NCI-H774 (cell line): ENCODE results near the gene LCN1.
"Not testable (repeated sequence)": the region's sequence is repeated elsewhere in the genome, so short reads cannot be mapped to it uniquely, and the experiment has no call there.

ENCODE experiments used
- DNase-seq: peaks from one replicate; lab custom pipeline; 2025; lab: John Stamatoyannopoulos, UW

Gene LCN1

DNA sequence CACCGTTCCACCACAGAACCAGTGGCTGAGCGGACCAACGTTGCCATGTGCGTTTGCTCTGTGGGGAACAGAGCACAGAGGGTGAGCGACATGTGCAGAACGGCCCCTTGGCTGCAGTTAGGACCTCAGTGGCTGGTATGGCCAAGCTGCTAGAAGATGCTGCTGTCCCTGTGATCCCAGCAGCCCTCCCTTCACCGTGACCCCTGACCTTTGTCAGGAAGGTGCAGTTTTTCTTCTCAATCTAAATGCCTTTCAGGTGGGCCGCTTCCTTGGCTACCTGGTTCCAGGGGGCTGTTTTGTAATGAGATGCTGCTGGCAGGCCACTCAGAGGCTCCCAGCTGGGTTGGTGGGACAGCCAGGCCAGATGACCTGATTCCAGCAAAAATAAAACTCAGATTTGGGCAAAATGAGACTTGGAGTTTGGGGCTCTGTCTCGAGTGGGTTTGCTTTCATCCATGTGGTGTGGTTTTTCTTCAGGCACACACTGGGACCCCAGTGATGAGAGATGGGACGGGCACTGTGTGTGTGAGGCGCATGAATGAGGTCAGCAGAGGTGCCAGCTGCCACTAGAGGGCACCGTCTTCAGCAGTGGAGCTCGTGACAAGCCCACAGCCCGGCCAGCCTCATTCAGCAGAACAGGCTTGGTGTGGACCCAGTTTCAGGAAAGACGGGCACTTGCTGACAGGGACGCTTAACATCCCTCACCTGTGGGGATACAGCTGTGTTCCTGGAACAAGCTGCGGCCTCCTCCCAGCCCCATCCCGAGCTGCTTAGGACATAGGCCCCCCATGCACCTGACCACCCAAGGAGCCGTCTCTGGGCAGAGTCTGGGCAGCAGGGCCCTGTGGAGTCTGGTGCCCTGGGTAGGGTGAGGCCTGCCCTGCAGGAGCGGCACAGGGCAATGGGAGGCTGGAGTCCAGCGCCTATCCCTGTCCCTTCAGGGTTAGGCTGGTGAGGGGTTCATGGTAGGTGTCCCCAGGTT, 16.7 kb upstream of the LCN1 start:
- DNase-seq, result no peak

DNA sequence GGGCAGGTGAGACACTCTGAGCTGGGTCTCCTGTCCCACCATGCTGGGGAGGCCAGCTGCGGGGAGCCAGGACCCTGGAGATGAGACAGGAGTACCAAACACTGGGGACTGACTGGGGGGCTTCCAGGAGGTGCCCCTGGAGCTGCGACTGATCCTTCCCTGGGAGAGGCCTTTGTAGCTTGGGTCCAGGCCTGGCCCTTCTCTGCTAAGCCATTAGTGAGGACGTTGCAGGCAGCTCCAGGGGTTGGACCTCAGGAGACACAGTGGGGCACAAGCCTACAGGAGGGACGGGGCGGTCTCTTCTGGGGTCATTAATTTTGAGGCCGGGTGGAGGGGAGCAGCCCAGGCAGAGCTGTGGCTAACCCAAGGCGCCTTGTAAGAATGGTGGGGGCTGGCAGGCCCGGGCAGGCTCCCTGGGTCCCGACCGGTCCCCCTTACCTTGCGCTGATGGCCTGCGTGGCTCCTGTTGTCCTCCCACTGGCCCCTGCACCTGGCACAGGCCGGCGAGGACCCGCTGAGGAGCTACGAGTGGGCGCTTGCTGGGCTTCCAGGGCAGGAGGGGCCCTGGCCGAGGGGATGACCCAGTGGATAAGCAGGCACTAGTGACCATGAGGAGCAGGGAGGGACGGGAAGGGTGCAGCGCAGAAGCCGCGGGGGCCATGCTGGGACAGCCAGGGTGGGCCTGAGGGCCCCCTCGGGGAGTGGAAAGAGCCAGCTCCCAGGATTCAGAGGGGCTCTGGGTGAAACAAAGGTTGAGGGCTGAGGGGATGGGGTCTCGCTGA, 15.6 kb upstream of the LCN1 start:
- no peak for DNase-seq

DNA sequence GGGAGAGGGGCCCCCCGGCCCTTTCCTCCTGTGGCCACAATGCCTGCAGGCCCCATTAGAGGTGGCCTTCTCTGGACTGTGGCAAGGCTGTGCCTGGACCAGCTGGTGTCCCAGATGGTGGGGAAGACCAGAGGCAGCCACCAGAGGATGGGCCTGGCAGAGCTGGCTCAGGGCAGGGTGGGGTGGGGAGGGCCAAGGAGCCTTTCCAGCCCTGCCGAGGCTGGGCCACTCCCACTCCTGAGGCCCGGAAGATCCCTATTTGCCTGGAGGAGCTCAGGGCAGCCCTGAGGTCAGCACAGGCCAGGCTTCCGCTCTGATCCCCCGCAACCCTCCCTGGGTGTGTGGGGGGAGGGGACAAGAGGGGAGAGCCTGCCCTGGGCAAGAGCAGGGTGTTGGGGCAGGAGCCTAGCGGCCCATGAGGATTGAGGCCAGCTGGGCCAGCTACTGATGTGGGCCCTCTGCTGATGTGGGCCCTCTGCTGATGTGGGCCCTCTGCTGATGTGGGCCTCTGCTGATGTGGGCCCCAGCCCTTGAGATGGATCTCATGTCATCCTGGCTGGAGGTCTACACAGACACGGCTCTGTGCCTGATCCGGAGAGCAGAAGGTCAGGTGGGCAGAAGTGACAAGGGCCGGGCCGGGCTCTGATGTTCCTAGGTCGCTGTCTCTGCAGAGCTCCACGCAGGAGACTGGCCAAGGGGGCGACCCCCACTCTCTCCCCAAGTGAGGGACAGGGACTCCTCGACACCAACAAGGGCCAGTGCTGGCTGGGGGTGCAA, 14.7 kb upstream of the LCN1 start:
- DNase-seq, result no peak

- no peak for DNase-seq
Observed at GRCh38 chr9:135507104-135508035, 13.9 kb upstream of the LCN1 start.

- DNase-seq, result no peak
Observed at GRCh38 chr9:135508211-135508820, 12.9 kb upstream of the LCN1 start.

DNA sequence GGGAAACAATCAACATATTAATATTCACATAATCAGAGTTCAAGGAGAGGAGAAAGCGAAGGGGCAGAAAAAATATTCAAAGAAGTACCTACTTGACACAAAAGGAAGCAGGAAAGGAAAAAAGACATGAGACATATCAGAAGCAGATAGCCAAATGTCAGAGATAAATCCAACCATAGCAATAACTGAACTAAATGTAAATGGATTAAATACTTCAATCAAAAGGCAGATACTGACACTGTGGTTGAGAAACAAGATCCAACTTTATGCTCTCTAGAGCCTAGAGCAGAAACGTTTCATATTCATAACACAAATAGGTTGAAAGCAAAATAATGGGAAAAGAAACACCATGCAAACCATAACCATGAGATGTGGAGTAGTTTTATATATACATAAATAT, 11.8 kb upstream of the LCN1 start:
- no peak for DNase-seq

DNA sequence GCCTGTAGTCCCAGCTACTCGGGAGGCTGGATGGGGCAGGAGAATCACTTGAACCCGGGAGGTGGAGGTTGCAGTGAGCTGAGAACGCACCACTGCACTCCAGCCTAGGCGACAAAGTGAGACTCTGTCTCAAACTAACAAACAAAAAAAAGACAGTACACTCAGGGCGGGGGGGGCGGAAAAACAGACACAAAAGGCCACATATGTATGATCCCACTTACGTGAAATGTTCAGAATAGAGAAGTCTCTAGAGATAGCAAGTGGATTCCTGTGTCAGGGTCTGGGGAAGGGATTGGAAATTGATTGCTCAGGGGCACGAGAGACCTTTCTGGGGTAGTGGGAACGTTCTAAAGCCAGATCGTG, 9.0 kb upstream of the LCN1 start:
- DNase-seq, result no peak

DNA sequence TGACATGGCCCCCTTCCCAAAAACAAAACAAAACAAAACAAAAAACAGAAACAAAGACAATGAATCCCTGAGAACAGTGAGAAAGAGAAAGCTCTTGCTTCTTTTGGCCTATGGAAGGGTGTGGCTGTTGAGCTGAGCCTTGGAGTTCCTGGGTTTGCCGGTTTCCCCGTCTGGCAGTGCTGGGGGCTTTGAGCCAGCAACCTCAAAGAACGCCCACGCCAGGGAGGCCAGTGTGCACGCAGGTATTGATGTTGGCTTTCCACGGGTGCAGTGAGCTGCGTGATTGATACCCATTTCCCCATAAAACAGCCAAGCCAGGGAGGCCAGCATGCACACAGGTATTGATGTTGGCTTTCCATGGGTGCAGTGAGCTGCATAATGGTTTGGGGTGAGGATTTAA, 8.3 kb upstream of the LCN1 start:
- no peak for DNase-seq

GRCh38 chr9:135513351-135513846, 7.8 kb upstream of the LCN1 start:
- DNase-seq, result no peak

DNA sequence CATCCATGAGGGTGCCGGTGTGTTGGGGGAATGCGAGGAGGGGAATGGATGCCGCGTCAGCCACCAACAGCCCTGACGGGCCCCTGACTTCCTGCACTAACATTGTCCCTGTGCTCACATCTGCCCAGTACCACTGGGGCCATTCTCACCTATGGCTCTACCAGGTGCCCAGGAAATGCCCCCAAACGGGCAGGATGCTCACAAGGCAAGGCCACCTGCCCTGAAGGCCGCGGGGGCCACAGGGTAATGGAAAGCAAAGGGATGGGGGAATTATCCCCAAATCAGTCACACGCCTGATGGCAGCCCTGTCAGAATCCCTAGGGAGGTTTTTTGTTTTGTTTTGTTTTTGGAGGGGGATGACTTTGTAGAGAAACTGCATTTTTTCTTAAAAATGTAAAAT, 7.3 kb upstream of the LCN1 start:
- DNase-seq, result not testable (repeated sequence)

GRCh38 chr9:135514342-135515082, 6.7 kb upstream of the LCN1 start:
- DNase-seq, result no peak

- no peak for DNase-seq
Observed at GRCh38 chr9:135515083-135515951, 5.9 kb upstream of the LCN1 start.

GRCh38 chr9:135516132-135516860, 4.9 kb upstream of the LCN1 start:
- no peak for DNase-seq

DNA sequence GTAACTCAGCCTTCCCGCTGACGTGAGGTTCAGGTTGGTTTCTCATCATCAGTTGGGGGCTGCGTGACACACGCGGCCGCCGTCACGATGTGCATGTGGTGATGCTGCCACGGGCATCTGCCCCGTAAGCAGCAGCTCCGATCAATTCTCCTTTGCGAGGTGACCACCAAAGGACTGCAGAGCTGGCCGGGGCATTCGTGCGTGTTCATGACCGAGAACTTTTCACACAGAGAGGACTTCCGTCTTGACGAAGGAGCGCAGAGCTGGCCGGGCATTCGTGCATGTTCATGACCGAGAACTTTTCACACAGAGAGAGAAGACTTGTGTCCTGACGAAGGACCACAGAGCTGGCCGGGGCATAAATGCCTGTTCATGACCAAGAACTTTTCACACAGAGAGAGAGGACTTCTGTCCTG, 3.8 kb upstream of the LCN1 start:
- no peak for DNase-seq

GRCh38 chr9:135519179-135519971, 1.9 kb upstream of the LCN1 start:
- no peak for DNase-seq

GRCh38 chr9:135521608-135522095, 412 bp downstream of the LCN1 start:
- DNase-seq, result no peak
